Neural cell (in vitro differentiated cells): ENCODE measurements around the gene CSK. TPM values are rescaled to one million over a fixed set of nuclear protein-coding genes. Genes with fewer than 3 reads are reported as not detected.

ENCODE experiments used
- H2AFZ ChIP-seq: fragments of 200-600, 300-800 bp; sonication (generic), shearing (Covaris generic); 2 replicates; pipeline ENCODE4 v1.6.0; 2014; ENCODE audit warnings: low read depth, mild to moderate bottlenecking, antibody characterized with exemption, low read length, moderate library complexity
- H3F3A ChIP-seq: fragments of 200-600 bp; shearing (Covaris generic); 2 replicates; pipeline ENCODE4 v1.6.1; 2016; ENCODE audit warnings: mild to moderate bottlenecking, moderate library complexity, mixed read lengths, antibody characterized with exemption, low read length; ENCODE audit not compliant: insufficient read depth, poor library complexity, severe bottlenecking
- H3K27ac ChIP-seq: fragments of 200-600, 300-800 bp; sonication (generic), shearing (Covaris generic); 2 replicates; pipeline ENCODE4 v1.5.1; 2014; ENCODE audit warnings: mild to moderate bottlenecking, low read length, moderate library complexity
- H3K27me3 ChIP-seq: fragments of 300-800, 200-600 bp; sonication (generic), shearing (Covaris generic); 2 replicates; pipeline ENCODE4 v1.6.0; 2014; ENCODE audit warnings: mild to moderate bottlenecking, low read depth, low read length, moderate library complexity; ENCODE audit not compliant: insufficient read depth
- H3K36me3 ChIP-seq: fragments of 300-800, 200-600 bp; sonication (generic), shearing (Covaris generic); 2 replicates; pipeline ENCODE4 v1.5.1; 2014; ENCODE audit warnings: mild to moderate bottlenecking, antibody characterized with exemption, low read length, moderate library complexity; ENCODE audit not compliant: insufficient read depth
- H3K4me2 ChIP-seq: fragments of 300-800, 200-600 bp; sonication (generic), shearing (Covaris generic); 2 replicates; pipeline ENCODE4 v1.6.0; 2014; ENCODE audit warnings: mild to moderate bottlenecking, low read length
- H3K4me3 ChIP-seq: fragments of 300-800, 200-600 bp; sonication (generic), shearing (Covaris generic); 2 replicates; pipeline ENCODE4 v1.5.1; 2014; ENCODE audit warnings: mild to moderate bottlenecking, low read length, moderate library complexity
- H3K79me2 ChIP-seq: fragments of 200-600 bp; shearing (Covaris generic); replicated peaks from 2 replicates; pipeline ENCODE4 v1.6.0; 2014; ENCODE audit warnings: mild to moderate bottlenecking, low read length, moderate library complexity; ENCODE audit not compliant: insufficient read depth
- H3K9ac ChIP-seq: fragments of 300-800, 200-600 bp; sonication (generic), shearing (Covaris generic); 2 replicates; pipeline ENCODE4 v1.6.1; 2016; ENCODE audit warnings: mild to moderate bottlenecking, low read length, mixed read lengths
- H3K9me2 ChIP-seq: fragments of 200-600 bp; shearing (Covaris generic); 2 replicates; pipeline ENCODE4 v1.6.1; 2016; ENCODE audit warnings: mild to moderate bottlenecking, low read length, mixed read lengths; ENCODE audit not compliant: insufficient read depth
- H3K9me3 ChIP-seq: fragments of 200-600, 300-800 bp; sonication (generic), shearing (Covaris generic); 2 replicates; pipeline ENCODE4 v1.6.1; 2016; ENCODE audit warnings: mild to moderate bottlenecking, mixed run types, low read length, moderate library complexity, mixed read lengths
- H4K20me1 ChIP-seq: fragments of 200-600 bp; shearing (Covaris generic); 2 replicates; pipeline ENCODE4 v1.6.1; 2016; ENCODE audit warnings: mild to moderate bottlenecking, mixed run types; ENCODE audit not compliant: insufficient read depth
- CTCF ChIP-seq: fragments of 450-650 bp; IDR thresholded peaks from 2 replicates; pipeline ENCODE4 v1.5.1; 2014; ENCODE audit warnings: antibody characterized with exemption, mild to moderate bottlenecking, moderate library complexity; ENCODE audit not compliant: poor library complexity, severe bottlenecking
- EP300 ChIP-seq: fragments of 450-650 bp; conservative IDR thresholded peaks from 2 replicates; pipeline ENCODE4 v1.6.1; 2014; ENCODE audit warnings: antibody characterized with exemption, mild to moderate bottlenecking, moderate library complexity; ENCODE audit not compliant: poor library complexity, severe bottlenecking
- EZH2 ChIP-seq: fragments of 200-600, 300-800 bp; shearing (Covaris generic), sonication (generic); IDR thresholded peaks from 2 replicates; pipeline ENCODE4 v1.6.1; 2014; ENCODE audit warnings: antibody characterized with exemption, low read length, borderline replicate concordance, mild to moderate bottlenecking; ENCODE audit not compliant: insufficient read depth, poor library complexity, severe bottlenecking
- MXI1 ChIP-seq: fragments of 450-650 bp; conservative IDR thresholded peaks from 2 replicates; pipeline ENCODE4 v1.6.1; 2014; ENCODE audit warnings: antibody characterized with exemption, mild to moderate bottlenecking; ENCODE audit not compliant: poor library complexity, severe bottlenecking
- POLR2AphosphoS5 ChIP-seq: IDR thresholded peaks from 2 replicates; pipeline ENCODE4 v1.6.1; 2012
- RAD21 ChIP-seq: fragments of 450-650 bp; conservative IDR thresholded peaks from 2 replicates; pipeline ENCODE4 v1.6.1; 2014; ENCODE audit warnings: antibody characterized with exemption, mild to moderate bottlenecking, moderate library complexity
- REST ChIP-seq: IDR thresholded peaks from 2 replicates; pipeline ENCODE4 v1.6.1; 2012; ENCODE audit warnings: borderline replicate concordance
- SMC3 ChIP-seq: fragments of 450-650 bp; conservative IDR thresholded peaks from 2 replicates; pipeline ENCODE4 v1.6.1; 2014; ENCODE audit warnings: antibody characterized with exemption, mild to moderate bottlenecking, moderate library complexity; ENCODE audit not compliant: poor library complexity
- TAF1 ChIP-seq: IDR thresholded peaks from 2 replicates; pipeline ENCODE4 v1.6.1; 2012; ENCODE audit warnings: low read depth
- polyA plus RNA-seq: library from polyadenylated mRNA; depleted of rRNA; stranded (reverse); fragments of >200 nt; gene quantifications from 2 replicates; pipeline ENCODE4 v1.2.3, GENCODE V29; 2014

The CSK gene
- polyA plus RNA-seq, 1 donor from 2014 or later: 45.5 TPM

GRCh38 chr15:74790080-74790916 lies 8.4 kb downstream of the CSK start:
- no peak for TF ChIP-seq POLR2AphosphoS5
- no peak for TF ChIP-seq RAD21
- TF ChIP-seq EP300: no peak
- TF ChIP-seq SMC3: no peak
- no peak for TF ChIP-seq CTCF
- no peak for TF ChIP-seq REST
- TF ChIP-seq MXI1: no peak
- TF ChIP-seq EZH2: no peak
- no peak for TF ChIP-seq TAF1
- H3K9ac ChIP-seq: no peak overlapping the region
- no peak overlapping the region for H2AFZ ChIP-seq
- no peak overlapping the region for H3K4me2 ChIP-seq
- H3K9me3 ChIP-seq: no peaks in the 10 kb centered on the region
- no peaks in the 10 kb centered on the region for H3K9me2 ChIP-seq
- H3K27ac ChIP-seq: no peak overlapping the region
- H3K36me3 ChIP-seq: no peaks in the 10 kb centered on the region
- peaks cover 31% of the 10 kb centered on the region for H3K79me2 ChIP-seq
- H3K27me3 ChIP-seq: no peaks in the 10 kb centered on the region
- H3F3A ChIP-seq: no peaks in the 10 kb centered on the region
- no peaks in the 10 kb centered on the region for H4K20me1 ChIP-seq
- no peak overlapping the region for H3K4me3 ChIP-seq

GRCh38 chr15:74791007-74791406 lies 9.1 kb downstream of the CSK start:
- H3K27ac ChIP-seq: no peak overlapping the region
- H3K4me2 ChIP-seq: no peak overlapping the region
- no peaks in the 10 kb centered on the region for H4K20me1 ChIP-seq

More at GRCh38 chr15:74791007-74791406, 9.1 kb downstream of the CSK start:
- Histone ChIP-seq H2AFZ (no peak overlapping the region), H3F3A (no peaks in the 10 kb centered on the region), H3K9me3 (no peaks in the 10 kb centered on the region), H3K9ac (no peak overlapping the region), H3K27me3 (no peaks in the 10 kb centered on the region), H3K79me2 (peaks cover 30% of the 10 kb centered on the region), H3K36me3 (no peaks in the 10 kb centered on the region), H3K4me3 (no peak overlapping the region), H3K9me2 (no peaks in the 10 kb centered on the region)
- no peak for TF ChIP-seq EP300
- no peak for TF ChIP-seq RAD21
- TF ChIP-seq REST: no peak
- no peak for TF ChIP-seq EZH2
- no peak for TF ChIP-seq CTCF
- no peak for TF ChIP-seq POLR2AphosphoS5
- TF ChIP-seq TAF1: no peak
